ENCODE measurements around the gene NUDT10. TPM values are rescaled to one million over a fixed set of nuclear protein-coding genes. Genes with fewer than 3 reads are reported as not detected.
"Not testable (repeated sequence)": the region's sequence is repeated elsewhere in the genome, so short reads cannot be mapped to it uniquely, and the experiment has no call there.

Gene NUDT10
- total and polyA plus RNA-seq, 2 experiments from 2014 or later: 20.9 to 35.5 TPM

GRCh38 chrX:51332943-51333785, 542 bp downstream of the NUDT10 start:
- peak overlapping the region; percentile 87 for H3K4me3 Mint-ChIP-seq

GRCh38 chrX:51334276-51334675, 1.7 kb downstream of the NUDT10 start:
- peaks cover 19% of the 10 kb centered on the region; the same call in 2 of the 3 replicates for H3K4me1 Mint-ChIP-seq
- H3K27me3 ChIP-seq (ENCODE audit: insufficient read depth): no peaks in the 10 kb centered on the region
- H3K36me3 ChIP-seq (ENCODE audit: insufficient read depth): no peaks in the 10 kb centered on the region
- H3K4me2 ChIP-seq: peak overlapping the region; percentile 74
- no peak overlapping the region for H2AFZ ChIP-seq
- H4K20me1 ChIP-seq (replicated peaks; ENCODE audit: insufficient read depth): no peaks in the 10 kb centered on the region; the same call in 1 of the 2 replicates
- no peaks in the 10 kb centered on the region for H3K9me3 Mint-ChIP-seq
- H3K79me2 ChIP-seq (replicated peaks; ENCODE audit: insufficient read depth): peaks cover 35% of the 10 kb centered on the region
- peak overlapping the region; percentile 87 for H3K4me3 Mint-ChIP-seq
- H3K4me1 ChIP-seq (ENCODE audit: insufficient read depth): peaks cover 4% of the 10 kb centered on the region; the same call in 1 of the 2 replicates
- H3K9me2 ChIP-seq (ENCODE audit: insufficient read depth): no peaks in the 10 kb centered on the region
- H3K27ac Mint-ChIP-seq: no peak overlapping the region
- no peaks in the 10 kb centered on the region for H3F3A ChIP-seq (replicated peaks; ENCODE audit: low read depth)
- ATAC-seq: no peak
- H3K36me3 Mint-ChIP-seq (ENCODE audit: low read depth): no peaks in the 10 kb centered on the region; the same call in 2 of the 3 replicates
- H3K4me3 ChIP-seq: peak overlapping the region; percentile 55; the same call in 1 of the 2 replicates
- DNase-seq (ENCODE audit: low spot score): no peak
- TF ChIP-seq ZNF331 (CRISPR knock-in tag; IDR thresholded peaks at IDR 0.05; ENCODE audit: low read depth) (no peak), ZNF462 (CRISPR knock-in tag; IDR thresholded peaks at IDR 0.05) (no peak), CREB1 (CRISPR knock-in tag; IDR thresholded peaks at IDR 0.05; ENCODE audit: low read depth) (no peak), NANOG (IDR thresholded peaks at IDR 0.05; ENCODE audit: borderline replicate concordance) (no peak), STAT1 (IDR thresholded peaks at IDR 0.05; ENCODE audit: unreplicated experiment) (no peak), CTCF (conservative IDR thresholded peaks at IDR 0.05; ENCODE audit: low read depth in 2 of 2) (no peak)
- no peaks in the 10 kb centered on the region for H3K27me3 Mint-ChIP-seq (ENCODE audit: insufficient read depth, low read depth, poor library complexity)
- no peak overlapping the region for H3K27ac ChIP-seq (ENCODE audit: low read depth)

More at GRCh38 chrX:51332943-51333785, 542 bp downstream of the NUDT10 start:
- not testable (repeated sequence) for H3K9me3 Mint-ChIP-seq; H2AFZ ChIP-seq; H3K27me3 ChIP-seq (ENCODE audit: insufficient read depth); H3F3A ChIP-seq (replicated peaks; ENCODE audit: low read depth); H3K27me3 Mint-ChIP-seq (ENCODE audit: insufficient read depth, low read depth, poor library complexity); H3K4me1 ChIP-seq (ENCODE audit: insufficient read depth); H3K27ac ChIP-seq (ENCODE audit: low read depth); H3K36me3 Mint-ChIP-seq (ENCODE audit: low read depth); H4K20me1 ChIP-seq (replicated peaks; ENCODE audit: insufficient read depth); H3K27ac Mint-ChIP-seq; H3K36me3 ChIP-seq (ENCODE audit: insufficient read depth); H3K9me2 ChIP-seq (ENCODE audit: insufficient read depth)
- peak; percentile 32 for DNase-seq (ENCODE audit: low spot score)
- Histone ChIP-seq H3K4me3 (peak overlapping the region; percentile 59), H3K79me2 (replicated peaks; ENCODE audit: insufficient read depth) (peaks cover 35% of the 10 kb centered on the region), H3K4me2 (peak overlapping the region; percentile 78)
- peaks cover 19% of the 10 kb centered on the region; the same call in 2 of the 3 replicates for H3K4me1 Mint-ChIP-seq
- peak; percentile 46 for ATAC-seq
